HepG2 (cell line): ENCODE data around the gene FEM1B. TPM values are rescaled to one million over a fixed set of nuclear protein-coding genes. Genes with fewer than 3 reads are reported as not detected.

Source experiments
- ATAC-seq: fragments of 200-7000 bp; cut with Tn5 transposase; 3 replicates; pipeline ENCODE4 v1.9.1; 2020; ENCODE audit warnings: mild to moderate bottlenecking, moderate library complexity
- BruUV-seq: library from RNA; stranded (reverse); fragments of 400-500 nt; replicated peaks from 2 replicates; lab custom pipeline; 2021; lab: Mats Ljungman, UMichigan
- CTCF ChIA-PET: fragments of 300-600 bp; formaldehyde crosslinking; extraction: SDS; loops from one replicate; lab custom pipeline; 2021; ENCODE audit warnings: low total read pairs, inconsistent platforms, low intra/inter-chr PET ratio; lab: Yijun Ruan, JAX
- POLR2A ChIA-PET: fragments of 350-600 bp; sonication (Branson Sonifier 250); formaldehyde crosslinking; loops from one replicate; lab custom pipeline; 2020; ENCODE audit warnings: antibody characterized with exemption, inconsistent platforms; lab: Yijun Ruan, JAX
- DNase-seq: peaks from one replicate; pipeline ENCODE4 v3.0.0-alpha.2; 2015; ENCODE audit warnings: low spot score
- FAIRE-seq: peaks from 3 replicates; lab custom pipeline; 2011; peaks lifted over from hg19 to GRCh38; lab: Jason Lieb, UNC
- H2AFZ ChIP-seq: one replicate; pipeline ENCODE4 v1.6.1; 2011; ENCODE audit warnings: low read length, inconsistent platforms
- H3K27ac ChIP-seq: fragments of 300-600 bp; 3 replicates; pipeline ENCODE4 v1.8.0; 2011; ENCODE audit warnings: mixed run types, mild to moderate bottlenecking, mixed read lengths, low read length, inconsistent platforms; ENCODE audit not compliant: insufficient read depth; ENCODE audit errors: extremely low read length
- H3K27me3 ChIP-seq, 2 experiments: fragments of 200-600 bp in 1 of 2; 2 replicates in 1 of 2; 3 replicates in 1 of 2; pipeline versions ENCODE4 v1.6.0 to v1.8.0; 2011; ENCODE audit warnings: low read length in 2 of 2, mild to moderate bottlenecking in 2 of 2, moderate library complexity in 2 of 2, inconsistent platforms in 1 of 2; ENCODE audit not compliant: insufficient read depth in 2 of 2, control insufficient read depth in 1 of 2
- H3K36me3 ChIP-seq, 2 experiments: fragments of 200-600 bp in 1 of 2; replicated peaks in 1 of 2; 2 replicates in 1 of 2; 3 replicates in 1 of 2; pipeline versions ENCODE4 v1.5.1 to v1.8.0; 2011; ENCODE audit warnings: low read length in 2 of 2, inconsistent platforms in 1 of 2; ENCODE audit not compliant: insufficient read depth in 2 of 2, control insufficient read depth in 1 of 2
- H3K4me1 ChIP-seq: 2 replicates; pipeline ENCODE4 v1.5.1; 2012; ENCODE audit warnings: low read length, inconsistent platforms; ENCODE audit not compliant: insufficient read depth
- H3K4me2 ChIP-seq: 2 replicates; pipeline ENCODE4 v1.6.0; 2011; ENCODE audit warnings: low read depth, low read length, inconsistent platforms
- H3K4me3 ChIP-seq, 3 experiments: fragments of 200-600 bp in 1 of 3; sonication (generic), shearing (Covaris generic) in 1 of 3; replicated peaks in 1 of 3; 2 replicates each; pipeline ENCODE4 v1.5.1; 2011 to 2016; ENCODE audit warnings: low read length in 3 of 3, inconsistent platforms in 2 of 3, low read depth in 2 of 3, mild to moderate bottlenecking in 2 of 3, control low read depth in 1 of 3, mixed read lengths in 1 of 3; ENCODE audit not compliant: insufficient read depth in 1 of 3
- H3K79me2 ChIP-seq: one replicate; pipeline ENCODE4 v1.6.1; 2011; ENCODE audit warnings: low read length, inconsistent platforms; ENCODE audit not compliant: insufficient read depth
- H3K9ac ChIP-seq: 2 replicates; pipeline ENCODE4 v1.6.0; 2011; ENCODE audit warnings: mild to moderate bottlenecking, low read depth, low read length, inconsistent platforms; ENCODE audit not compliant: insufficient read depth
- H3K9me3 ChIP-seq: 2 replicates; pipeline ENCODE4 v1.5.1; 2012; ENCODE audit warnings: mild to moderate bottlenecking, low read length
- H4K20me1 ChIP-seq: 2 replicates; pipeline ENCODE4 v1.6.0; 2011; ENCODE audit warnings: inconsistent platforms, mild to moderate bottlenecking, low read length, moderate library complexity; ENCODE audit not compliant: insufficient read depth
- ATF1 ChIP-seq: IDR thresholded peaks from 2 replicates; pipeline ENCODE4 v1.6.1; 2016; ENCODE audit warnings: mild to moderate bottlenecking, control low read depth
- CBFB ChIP-seq: sonication (generic); formaldehyde crosslinking; IDR thresholded peaks from 2 replicates; pipeline ENCODE4 v1.4.0; 2020; ENCODE audit warnings: missing genetic modification reagents
- CEBPG ChIP-seq: IDR thresholded peaks from 2 replicates; pipeline ENCODE4 v1.6.1; 2016
- CREB1 ChIP-seq, 2 experiments: fragments of 450-650 bp in 1 of 2; IDR thresholded peaks; 2 replicates each; pipeline ENCODE4 v1.6.1; 2016 to 2017; ENCODE audit warnings: control low read depth in 1 of 2, mild to moderate bottlenecking in 1 of 2, missing compliant biosample characterization in 1 of 2, missing genetic modification characterization in 1 of 2
- POGK ChIP-seq: sonication (generic); formaldehyde crosslinking; conservative IDR thresholded peaks from 2 replicates; pipeline ENCODE4 v1.8.0; 2022; ENCODE audit warnings: mild to moderate bottlenecking, moderate library complexity, missing genetic modification reagents
- RXRB ChIP-seq: IDR thresholded peaks from 2 replicates; pipeline ENCODE4 v1.6.1; 2016; ENCODE audit warnings: borderline replicate concordance, missing genetic modification reagents, missing compliant biosample characterization
- YEATS2 ChIP-seq: sonication (generic); formaldehyde crosslinking; IDR thresholded peaks from 2 replicates; pipeline ENCODE4 v1.4.0; 2020; ENCODE audit warnings: missing genetic modification reagents, borderline replicate concordance
- ZNF276 ChIP-seq: sonication (generic); formaldehyde crosslinking; IDR thresholded peaks from 2 replicates; pipeline ENCODE4 v1.4.0; 2020; ENCODE audit warnings: mild to moderate bottlenecking, low read depth, missing genetic modification reagents
- ZNF800 ChIP-seq: sonication (generic); formaldehyde crosslinking; IDR thresholded peaks from 2 replicates; pipeline ENCODE4 v1.4.0; 2020; ENCODE audit warnings: missing genetic modification reagents
- WGBS: methylation state at CpG from one replicate; pipeline ENCODE4 v1.1.6; 2017; ENCODE audit warnings: low lambda C conversion rate; 5-methylcytosine and 5-hydroxymethylcytosine counted together
- in situ Hi-C: cut with HindIII; loops from 2 replicates; pipeline ENCODE4 v1.10.0; 2017; ENCODE audit warnings: low pct_unique_long_range_greater_than_20kb; ENCODE audit not compliant: extremely low pct_ligation_motif_present
- intact Hi-C: fragments of 100-400 bp; cut with micrococcal nuclease; formaldehyde crosslinking; loops from one replicate; pipeline ENCODE4 v1.10.0; 2022; ENCODE audit not compliant: unreplicated experiment
- polyA plus RNA-seq, 8 experiments: library from polyadenylated mRNA; depleted of rRNA in 3 of 8; stranded (reverse) in 7 of 8; unstranded in 1 of 8; fragments of >200 nt; fragmentation: Illumina TruSeq in 4 of 8; extraction: Trizol in 4 of 8; gene quantifications; 2 replicates each; pipeline versions ENCODE4 v1.2.1 to v1.2.3, GENCODE V29; 2011 to 2016; ENCODE audit warnings: low read depth in 4 of 8, missing spikeins in 1 of 8, mixed read lengths in 1 of 8; ENCODE audit not compliant: insufficient read depth in 1 of 8
- total RNA-seq, 5 experiments: library from RNA; depleted of rRNA; stranded (reverse); fragments of >200 nt; fragmentation: Illumina TruSeq; extraction: Trizol; gene quantifications; 2 replicates each; pipeline ENCODE4 v1.2.3, GENCODE V29; 2016; ENCODE audit warnings: low read depth in 1 of 5
- TF ChIP-seq, protein P1 (sequence below): IDR thresholded peaks from 2 replicates; pipeline ENCODE4 v1.6.1; 2012; ENCODE audit warnings: low read depth, low read length, improper control_type of control experiment
- TF ChIP-seq, protein P2 (sequence below): sonication (generic); formaldehyde crosslinking; IDR thresholded peaks from 2 replicates; pipeline ENCODE4 v1.8.0; 2022; ENCODE audit warnings: missing genetic modification reagents, mild to moderate bottlenecking, inconsistent platforms, borderline replicate concordance
- TF ChIP-seq, protein P3 (sequence below): sonication (generic); formaldehyde crosslinking; IDR thresholded peaks from 2 replicates; pipeline ENCODE4 v1.4.0; 2020; ENCODE audit warnings: low read depth, mild to moderate bottlenecking, missing genetic modification reagents

The FEM1B gene
- total and polyA plus RNA-seq, 2 of the 13 experiments (the other 11 are each of a cell fraction or from before 2014, with no cell fraction given), result 38.1 to 40.0 TPM

GRCh38 chr15:68275165-68275746, 2.3 kb upstream of the FEM1B start:
- peaks cover 75% of the 10 kb centered on the region for H3K4me1 ChIP-seq
- H3K4me2 ChIP-seq, result peak overlapping the region; percentile 97
- 0 out of 2 replicates have a peak overlapping the region, but pooled peaks have one; percentile 3 for H3K9ac ChIP-seq
- POLR2A ChIA-PET, result no interaction called here
- no peak overlapping the region for H3K4me3 ChIP-seq
- no TSS peak for BruUV-seq
- no peaks in the 10 kb centered on the region; a peak in 1 of 5 replicates for H3K27me3 ChIP-seq
- intact Hi-C loops, result loop anchor here (5.0 kb wide), 1 partner anchor 43 kb away; no protein-coding TSS in a partner anchor
- in situ Hi-C loops, result no loop called here
- peak overlapping the region; percentile 36 for H3K27ac ChIP-seq
- CTCF ChIA-PET, result no interaction called here
- no peak overlapping the region for H2AFZ ChIP-seq
- no peaks in the 10 kb centered on the region for H3K36me3 ChIP-seq
- H3K79me2 ChIP-seq, result peaks cover 22% of the 10 kb centered on the region
- peaks cover 15% of the 10 kb centered on the region for H4K20me1 ChIP-seq
- 24% methylated on average over 3 of the region's 3 CpGs for WGBS
- DNase-seq, result peak; percentile 68
- no peak for ATAC-seq
- no peak for FAIRE-seq
- H3K9me3 ChIP-seq, result no peaks in the 10 kb centered on the region
- no peak for TF ChIP-seq POGK (CRISPR knock-in tag)
- TF ChIP-seq, protein P1, sequence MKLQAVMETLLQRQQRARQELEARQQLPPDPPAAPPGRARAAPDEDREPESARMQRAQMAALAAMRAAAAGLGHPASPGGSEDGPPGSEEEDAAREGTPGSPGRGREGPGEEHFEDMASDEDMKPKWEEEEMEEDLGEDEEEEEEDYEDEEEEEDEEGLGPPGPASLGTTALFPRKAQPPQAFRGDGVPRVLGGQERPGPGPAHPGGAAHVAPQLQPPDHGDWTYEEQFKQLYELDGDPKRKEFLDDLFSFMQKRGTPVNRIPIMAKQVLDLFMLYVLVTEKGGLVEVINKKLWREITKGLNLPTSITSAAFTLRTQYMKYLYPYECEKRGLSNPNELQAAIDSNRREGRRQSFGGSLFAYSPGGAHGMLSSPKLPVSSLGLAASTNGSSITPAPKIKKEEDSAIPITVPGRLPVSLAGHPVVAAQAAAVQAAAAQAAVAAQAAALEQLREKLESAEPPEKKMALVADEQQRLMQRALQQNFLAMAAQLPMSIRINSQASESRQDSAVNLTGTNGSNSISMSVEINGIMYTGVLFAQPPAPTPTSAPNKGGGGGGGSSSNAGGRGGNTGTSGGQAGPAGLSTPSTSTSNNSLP, result no peak
- peak; percentile 38; the same call in 1 of the 2 replicates for TF ChIP-seq CREB1 (IDR thresholded peaks at IDR 0.05)
- peak; percentile 53; the same call in 1 of the 2 replicates for TF ChIP-seq CREB1 (CRISPR knock-in tag; IDR thresholded peaks at IDR 0.05)
- TF ChIP-seq ZNF800 (CRISPR knock-in tag), result no peak
- peak; percentile 82 for TF ChIP-seq CBFB (CRISPR knock-in tag)
- TF ChIP-seq RXRB (CRISPR knock-in tag), result peak; percentile 50; the same call in 1 of the 2 replicates
- TF ChIP-seq, protein P2, sequence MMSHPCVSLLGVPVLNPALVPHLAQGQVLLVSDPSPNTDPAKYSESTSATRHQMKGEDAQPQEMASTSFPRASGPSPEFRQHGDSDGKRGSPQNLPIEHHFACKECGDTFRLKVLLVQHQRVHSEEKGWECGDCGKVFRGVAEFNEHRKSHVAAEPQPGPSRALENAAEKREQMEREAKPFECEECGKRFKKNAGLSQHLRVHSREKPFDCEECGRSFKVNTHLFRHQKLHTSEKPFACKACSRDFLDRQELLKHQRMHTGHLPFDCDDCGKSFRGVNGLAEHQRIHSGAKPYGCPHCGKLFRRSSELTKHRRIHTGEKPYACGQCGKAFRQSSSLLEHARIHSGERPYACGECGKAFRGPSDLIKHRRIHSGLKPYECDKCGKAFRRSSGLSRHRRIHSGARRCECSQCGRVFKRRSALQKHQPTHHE, result no peak
- peak; percentile 25; the same call in 1 of the 2 replicates for TF ChIP-seq YEATS2 (CRISPR knock-in tag)
- TF ChIP-seq ZNF276 (CRISPR knock-in tag), result no peak
- 0 out of 2 replicates have a peak, but pooled peaks have one; percentile 14 for TF ChIP-seq ATF1 (CRISPR knock-in tag)
- TF ChIP-seq, protein P3, sequence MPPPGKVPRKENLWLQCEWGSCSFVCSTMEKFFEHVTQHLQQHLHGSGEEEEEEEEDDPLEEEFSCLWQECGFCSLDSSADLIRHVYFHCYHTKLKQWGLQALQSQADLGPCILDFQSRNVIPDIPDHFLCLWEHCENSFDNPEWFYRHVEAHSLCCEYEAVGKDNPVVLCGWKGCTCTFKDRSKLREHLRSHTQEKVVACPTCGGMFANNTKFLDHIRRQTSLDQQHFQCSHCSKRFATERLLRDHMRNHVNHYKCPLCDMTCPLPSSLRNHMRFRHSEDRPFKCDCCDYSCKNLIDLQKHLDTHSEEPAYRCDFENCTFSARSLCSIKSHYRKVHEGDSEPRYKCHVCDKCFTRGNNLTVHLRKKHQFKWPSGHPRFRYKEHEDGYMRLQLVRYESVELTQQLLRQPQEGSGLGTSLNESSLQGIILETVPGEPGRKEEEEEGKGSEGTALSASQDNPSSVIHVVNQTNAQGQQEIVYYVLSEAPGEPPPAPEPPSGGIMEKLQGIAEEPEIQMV (CRISPR knock-in tag), result no peak
- TF ChIP-seq CEBPG, result peak; percentile 68
